IMR-90 (cell line): ENCODE measurements around the gene N4BP2. TPM values are rescaled to one million over a fixed set of nuclear protein-coding genes. Genes with fewer than 3 reads are reported as not detected.

Source experiments
- ATAC-seq: fragments of 200-7000 bp; cut with Tn5 transposase; 2 replicates; pipeline ENCODE4 v1.9.1; 2020; ENCODE audit warnings: low read depth, mild to moderate bottlenecking, moderate library complexity
- Bru-seq: library from RNA; stranded (reverse); fragments of 400-500 nt; gene quantifications from one replicate; lab custom pipeline; 2021; lab: Mats Ljungman, UMichigan
- BruChase-seq, 2 experiments: library from RNA; stranded (reverse); fragments of 400-500 nt; gene quantifications; one replicate each; lab custom pipeline; 2021; lab: Mats Ljungman, UMichigan
- BruUV-seq: library from RNA; stranded (reverse); fragments of 400-500 nt; replicated peaks from 2 replicates; lab custom pipeline; 2021; lab: Mats Ljungman, UMichigan
- CTCF ChIA-PET: fragments of 300-600 bp; formaldehyde crosslinking; extraction: SDS; loops from one replicate; lab custom pipeline; 2021; ENCODE audit warnings: antibody characterized with exemption; lab: Yijun Ruan, JAX
- POLR2A ChIA-PET: fragments of 300-600 bp; sonication (Branson Sonifier 250); formaldehyde crosslinking; loops from one replicate; lab custom pipeline; 2022; ENCODE audit warnings: antibody characterized with exemption; ENCODE audit not compliant: unreplicated experiment; lab: Charles Lee
- DNase-seq: peaks from one replicate; pipeline ENCODE4 v3.0.0; 2013
- H2AFZ ChIP-seq: replicated peaks from 2 replicates; pipeline ENCODE3; 2013; ENCODE audit warnings: low read length, mild to moderate bottlenecking; ENCODE audit not compliant: poor library complexity
- H2AK5ac ChIP-seq: 2 replicates; pipeline ENCODE4 v1.6.1; 2013; ENCODE audit warnings: low read depth, low read length, inconsistent platforms
- H2AK9ac ChIP-seq: replicated peaks from 2 replicates; pipeline ENCODE3; 2013; ENCODE audit warnings: mild to moderate bottlenecking, low read depth, low read length, moderate library complexity; ENCODE audit not compliant: poor library complexity
- H2BK120ac ChIP-seq: 2 replicates; pipeline ENCODE4 v1.6.1; 2013; ENCODE audit warnings: low read depth, low read length, inconsistent platforms
- H2BK15ac ChIP-seq: 3 replicates; pipeline ENCODE4 v1.6.1; 2013; ENCODE audit warnings: low read depth, low read length, inconsistent platforms
- H2BK20ac ChIP-seq: 2 replicates; pipeline ENCODE4 v1.6.1; 2013; ENCODE audit warnings: low read depth, mild to moderate bottlenecking, inconsistent platforms, low read length, moderate library complexity
- H2BK5ac ChIP-seq: 2 replicates; pipeline ENCODE4 v1.6.1; 2013; ENCODE audit warnings: mild to moderate bottlenecking, low read depth, low read length, inconsistent platforms; ENCODE audit not compliant: poor library complexity, severe bottlenecking
- H3K14ac ChIP-seq: replicated peaks from 2 replicates; pipeline ENCODE4 v1.6.1; 2013; ENCODE audit warnings: low read depth, low read length, inconsistent platforms
- H3K18ac ChIP-seq: 2 replicates; pipeline ENCODE4 v1.6.1; 2013; ENCODE audit warnings: low read depth, low read length, control low read depth
- H3K23ac ChIP-seq: 2 replicates; pipeline ENCODE4 v1.6.1; 2013; ENCODE audit warnings: low read depth, low read length, inconsistent platforms
- H3K27ac ChIP-seq: 2 replicates; pipeline ENCODE4 v1.5.1; 2013; ENCODE audit warnings: mild to moderate bottlenecking, control low read depth, low read length; ENCODE audit not compliant: insufficient read depth
- H3K27me3 ChIP-seq: 2 replicates; pipeline ENCODE4 v1.6.1; 2013; ENCODE audit warnings: low read length; ENCODE audit not compliant: control insufficient read depth, insufficient read depth
- H3K36me3 ChIP-seq: 2 replicates; pipeline ENCODE4 v1.6.1; 2013; ENCODE audit warnings: low read length, mixed read lengths; ENCODE audit not compliant: control insufficient read depth, insufficient read depth
- H3K4ac ChIP-seq: 2 replicates; pipeline ENCODE4 v1.6.1; 2013; ENCODE audit warnings: low read depth, low read length, inconsistent platforms
- H3K4me1 ChIP-seq: 2 replicates; pipeline ENCODE4 v1.6.1; 2013; ENCODE audit warnings: low read length, mixed read lengths; ENCODE audit not compliant: control insufficient read depth, insufficient read depth
- H3K4me2 ChIP-seq: 2 replicates; pipeline ENCODE4 v1.6.1; 2013; ENCODE audit warnings: low read depth, mild to moderate bottlenecking, control low read depth, low read length, moderate library complexity
- H3K4me3 ChIP-seq: 2 replicates; pipeline ENCODE4 v1.5.1; 2013; ENCODE audit warnings: low read depth, mild to moderate bottlenecking, control low read depth, low read length, moderate library complexity; ENCODE audit not compliant: insufficient read depth
- H3K56ac ChIP-seq: 2 replicates; pipeline ENCODE4 v1.6.1; 2013; ENCODE audit warnings: low read length, inconsistent platforms; ENCODE audit not compliant: insufficient read depth; ENCODE audit errors: extremely low read depth
- H3K79me1 ChIP-seq, 2 experiments: 2 replicates each; pipeline ENCODE4 v1.6.1; 2013; ENCODE audit warnings: low read length in 2 of 2, inconsistent platforms in 1 of 2, low read depth in 1 of 2
- H3K9ac ChIP-seq: 2 replicates; pipeline ENCODE4 v1.6.1; 2013; ENCODE audit warnings: low read depth, low read length, control low read depth
- H3K9me1 ChIP-seq: 2 replicates; pipeline ENCODE4 v1.6.1; 2013; ENCODE audit warnings: low read length, inconsistent platforms; ENCODE audit not compliant: insufficient read depth
- H3K9me3 ChIP-seq: 2 replicates; pipeline ENCODE4 v1.6.1; 2013; ENCODE audit warnings: low read length; ENCODE audit not compliant: control insufficient read depth, insufficient read depth
- H4K20me1 ChIP-seq: 2 replicates; pipeline ENCODE4 v1.6.1; 2013; ENCODE audit warnings: low read length, inconsistent platforms; ENCODE audit not compliant: insufficient read depth
- H4K5ac ChIP-seq: 2 replicates; pipeline ENCODE4 v1.6.1; 2013; ENCODE audit warnings: mild to moderate bottlenecking, low read depth, low read length, control low read depth
- H4K8ac ChIP-seq, 2 experiments: 2 replicates each; pipeline ENCODE4 v1.6.1; 2013; ENCODE audit warnings: low read depth in 2 of 2, low read length in 2 of 2, control low read depth in 1 of 2, inconsistent platforms in 1 of 2
- H4K91ac ChIP-seq: 2 replicates; pipeline ENCODE4 v1.6.1; 2013; ENCODE audit warnings: low read depth, low read length, inconsistent platforms; ENCODE audit not compliant: insufficient read depth
- CHD1 ChIP-seq: IDR thresholded peaks from 2 replicates; pipeline ENCODE4 v1.6.1; 2012; ENCODE audit warnings: low read depth, low read length, improper control_type of control experiment
- CTCF ChIP-seq: conservative IDR thresholded peaks from 2 replicates; pipeline ENCODE4 v1.5.1; 2012; ENCODE audit warnings: mild to moderate bottlenecking, low read depth, low read length, improper control_type of control experiment
- MAFK ChIP-seq: IDR thresholded peaks from 2 replicates; pipeline ENCODE4 v1.6.1; 2012; ENCODE audit warnings: low read depth, low read length, improper control_type of control experiment
- MAZ ChIP-seq: IDR thresholded peaks from 2 replicates; pipeline ENCODE4 v1.6.1; 2012; ENCODE audit warnings: low read depth, mild to moderate bottlenecking, low read length, improper control_type of control experiment, moderate library complexity, borderline replicate concordance
- MXI1 ChIP-seq: IDR thresholded peaks from 2 replicates; pipeline ENCODE4 v1.6.1; 2012; ENCODE audit warnings: low read depth, mild to moderate bottlenecking, low read length, moderate library complexity, borderline replicate concordance
- NFE2L2 ChIP-seq: fragments of 150-350 bp; IDR thresholded peaks from 2 replicates; pipeline ENCODE4 v1.6.1; 2016; ENCODE audit warnings: low read depth, mild to moderate bottlenecking, low read length
- POLR2A ChIP-seq: IDR thresholded peaks from 2 replicates; pipeline ENCODE4 v1.6.1; 2012; ENCODE audit warnings: mild to moderate bottlenecking, low read depth, low read length
- RAD21 ChIP-seq: IDR thresholded peaks from 2 replicates; pipeline ENCODE4 v1.6.1; 2012; ENCODE audit warnings: low read length, improper control_type of control experiment
- RCOR1 ChIP-seq: IDR thresholded peaks from 2 replicates; pipeline ENCODE4 v1.6.1; 2012; ENCODE audit warnings: mild to moderate bottlenecking, low read length, improper control_type of control experiment; ENCODE audit not compliant: insufficient replicate concordance
- SMC3 ChIP-seq: fragments of 150-350 bp; IDR thresholded peaks from 2 replicates; pipeline ENCODE4 v1.6.1; 2016; ENCODE audit warnings: low read depth, mild to moderate bottlenecking, antibody characterized with exemption, low read length, moderate library complexity
- USF2 ChIP-seq: fragments of 150-350 bp; IDR thresholded peaks from 2 replicates; pipeline ENCODE4 v1.6.1; 2017; ENCODE audit warnings: mild to moderate bottlenecking, antibody characterized with exemption, low read length, low read depth
- WGBS, 2 experiments: methylation state at CpG; one replicate each; pipeline versions ENCODE4 v1.1.5 to v1.1.7; 2013; ENCODE audit warnings: missing lambda C conversion rate in 2 of 2; ENCODE audit not compliant: insufficient read length in 1 of 2; ENCODE audit errors: extremely low coverage in 2 of 2; 5-methylcytosine and 5-hydroxymethylcytosine counted together
- dilution Hi-C: fragments of 300-500 bp; cut with HindIII; formaldehyde crosslinking; loops from one replicate; pipeline ENCODE4 v1.14.3; 2018; ENCODE audit warnings: low sequenced_read_pairs; ENCODE audit not compliant: unreplicated experiment
- in situ Hi-C: fragments of 300-500 bp; cut with MboI; formaldehyde crosslinking; loops from 3 replicates; pipeline ENCODE4 v1.14.3; 2019; ENCODE audit warnings: low sequenced_read_pairs, inconsistent platforms, mixed read lengths
- intact Hi-C: fragments of 100-400 bp; cut with micrococcal nuclease; formaldehyde crosslinking; loops from 2 replicates; pipeline ENCODE4 v1.10.0; 2022
- long read RNA-seq: library from polyadenylated mRNA; unstranded; transcript quantifications from one replicate; pipeline ENCODE4 v2.0.0, GENCODE V29; 2021; ENCODE audit not compliant: unreplicated experiment
- polyA plus RNA-seq, 3 experiments: library from polyadenylated mRNA; depleted of rRNA; stranded (reverse); fragments of >200 nt; gene quantifications; 2 replicates each; pipeline ENCODE4 v1.2.3, GENCODE V29; 2012; ENCODE audit warnings: low replicate concordance in 1 of 3
- total RNA-seq: library from RNA; depleted of rRNA; stranded (reverse); fragments of >200 nt; gene quantifications from 2 replicates; pipeline ENCODE4 v1.2.3, GENCODE V29; 2012; rRNA removed

The N4BP2 gene
- total RNA-seq = 2.2 and 4.2 TPM in 2 replicates
- 0.62 and 0.84 TPM in 2 replicates for polyA plus RNA-seq (2012; rRNA removed)
- 0.10 and 0.13 TPM in 2 replicates for polyA plus RNA-seq (2012; cell fraction: cytosol; rRNA removed)
- 0.18 and 2.0 TPM in 2 replicates for polyA plus RNA-seq (2012; cell fraction: nucleus; rRNA removed; ENCODE audit: low replicate concordance)
- Bru-seq, nascent RNA = percentile 61 among the genes with signal in this experiment
- percentile 76 among the genes with signal in this experiment for BruChase-seq, experiment 1, labeled RNA remaining after a 6-hour chase
- percentile 75 among the genes with signal in this experiment for BruChase-seq, experiment 2, labeled RNA remaining after a 2-hour chase
- long read RNA-seq, partial matches to known transcripts = 2 of 3 reads
- long read RNA-seq, other reads (novel, unspliced or antisense) = 1 of 3 reads

- H3K27me3 ChIP-seq = no peaks in the 10 kb centered on the region
- H3K36me3 ChIP-seq = no peaks in the 10 kb centered on the region
- no TSS peak for BruUV-seq
- WGBS, 2 experiments = 1% methylated on average over 39 of the region's 99 CpGs; no CpG with 5 or more reads in 1 of the 2 experiments
- H3K9me1 ChIP-seq = no peaks in the 10 kb centered on the region
- H3K14ac ChIP-seq = peak within 1 kb of the TSS; percentile 74
- peak within 1 kb of the TSS; percentile 80 for H3K9ac ChIP-seq
- no peaks in the 10 kb centered on the region for H3K9me3 ChIP-seq
- peak within 1 kb of the TSS; percentile 93 for H3K27ac ChIP-seq
- in situ Hi-C loops (loop anchor here (25.0 kb wide), 1 partner anchor 255 kb away; no protein-coding TSS in a partner anchor), intact Hi-C loops (loop anchor here (1.0 to 10.0 kb wide), 6 partner anchors 80 to 494 kb away; partner anchors contain the start of genes PDS5A and UBE2K), dilution Hi-C loops (no loop called here)
- peak within 1 kb of the TSS; percentile 76 for H3K4me3 ChIP-seq
- ChIA-PET POLR2A (interaction anchor here (0.6 to 1.3 kb wide), 2 partner anchors 260 to 1470 kb away, joined by 3 read pairs; no protein-coding TSS in a partner anchor), CTCF (interaction anchor here (0.5 to 2.8 kb wide), 6 partner anchors 9 to 841 kb away, joined by 3 to 11 read pairs (median 3); no protein-coding TSS in a partner anchor)
- peak within 1 kb of the TSS; percentile 88 for H2BK5ac ChIP-seq
- H4K91ac ChIP-seq = peak within 1 kb of the TSS; percentile 78
- H4K8ac ChIP-seq = peak within 1 kb of the TSS; percentile 61 to 82
- 0 out of 2 replicates have a peak within 1 kb of the TSS, but pooled peaks have one; percentile 35 for H2AK5ac ChIP-seq
- H3K56ac ChIP-seq = peak within 1 kb of the TSS; percentile 63
- peak within 1 kb of the TSS; percentile 70 for H3K18ac ChIP-seq
- peak within 1 kb of the TSS; percentile 45; the same call in 1 of the 3 replicates for H2BK15ac ChIP-seq
- H2BK120ac ChIP-seq = peak within 1 kb of the TSS; percentile 84
- no peaks in the 10 kb centered on the region for H4K20me1 ChIP-seq
- H3K4me2 ChIP-seq = peak within 1 kb of the TSS; percentile 93
- peak within 1 kb of the TSS; percentile 80 for H3K23ac ChIP-seq
- peak within 1 kb of the TSS; percentile 95 for H2AK9ac ChIP-seq
- DNase-seq (peak; percentile 68), ATAC-seq (peak; percentile 70)
- H4K5ac ChIP-seq = peak within 1 kb of the TSS; percentile 57
- peak within 1 kb of the TSS; percentile 96 for H2AFZ ChIP-seq
- no peaks in the 10 kb centered on the region for H3K4me1 ChIP-seq
- H3K4ac ChIP-seq = peak within 1 kb of the TSS; percentile 87
- peak within 1 kb of the TSS; percentile 55; the same call in 1 of the 2 replicates for H2BK20ac ChIP-seq
- H3K79me1 ChIP-seq = 0 out of 4 replicates have a peak, but pooled peaks cover 2 to 3% of the 10 kb centered on the region in 2 experiments
- TF ChIP-seq USF2 = no peak
- no peak for TF ChIP-seq CHD1
- no peak; the same call in 1 of the 2 replicates for TF ChIP-seq MAZ
- TF ChIP-seq MXI1 = 0 out of 2 replicates have a peak, but pooled peaks have one; percentile 45
- TF ChIP-seq RAD21 = peak; percentile 72
- TF ChIP-seq POLR2A = peak; percentile 80
- TF ChIP-seq CTCF = peak; percentile 91
- no peak for TF ChIP-seq SMC3
- TF ChIP-seq RCOR1 = no peak
- TF ChIP-seq MAFK = no peak
- no peak for TF ChIP-seq NFE2L2
These were observed at the start of gene N4BP2 for GRCh38 chr4:40056716-40057585. Gene N4BP2 (plus strand): TSS chr4:40056850. CDS start chr4:40097341, 40,491 bp downstream.
